Measurements from ENCODE around the gene CAMTA1.
A peak's percentile ranks its signal among the peaks of the same experiment; 100 is the strongest.

The CAMTA1 gene

DNA sequence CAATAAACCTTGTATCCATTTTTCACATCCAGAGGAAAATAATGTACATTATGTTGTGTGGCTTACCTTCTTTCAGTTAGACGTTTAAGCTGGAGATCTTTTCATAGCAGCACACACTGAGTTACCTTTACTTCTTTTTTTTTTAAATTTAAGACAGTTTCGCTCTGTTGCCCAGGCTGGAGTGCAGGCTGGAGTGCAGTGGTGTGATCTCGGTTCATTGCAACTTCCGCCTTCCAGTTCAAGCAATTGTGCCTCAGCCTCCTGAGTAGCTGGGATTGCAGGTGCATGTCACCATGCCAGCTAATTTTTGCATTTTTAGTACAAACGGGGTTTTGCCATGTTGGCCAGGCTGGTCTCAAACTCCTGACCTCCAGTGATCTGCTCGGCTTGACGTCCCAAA lies 7.4 kb upstream of the CAMTA1 start:
- DNase-seq (ENCODE audit: low read depth), result no peak
- H3K4me3 ChIP-seq (ENCODE audit: low read depth, low read length), result no peak overlapping the region
- no peak for TF ChIP-seq CTCF (conservative IDR thresholded peaks at IDR 0.05; ENCODE audit: low read depth, low read length)

DNA sequence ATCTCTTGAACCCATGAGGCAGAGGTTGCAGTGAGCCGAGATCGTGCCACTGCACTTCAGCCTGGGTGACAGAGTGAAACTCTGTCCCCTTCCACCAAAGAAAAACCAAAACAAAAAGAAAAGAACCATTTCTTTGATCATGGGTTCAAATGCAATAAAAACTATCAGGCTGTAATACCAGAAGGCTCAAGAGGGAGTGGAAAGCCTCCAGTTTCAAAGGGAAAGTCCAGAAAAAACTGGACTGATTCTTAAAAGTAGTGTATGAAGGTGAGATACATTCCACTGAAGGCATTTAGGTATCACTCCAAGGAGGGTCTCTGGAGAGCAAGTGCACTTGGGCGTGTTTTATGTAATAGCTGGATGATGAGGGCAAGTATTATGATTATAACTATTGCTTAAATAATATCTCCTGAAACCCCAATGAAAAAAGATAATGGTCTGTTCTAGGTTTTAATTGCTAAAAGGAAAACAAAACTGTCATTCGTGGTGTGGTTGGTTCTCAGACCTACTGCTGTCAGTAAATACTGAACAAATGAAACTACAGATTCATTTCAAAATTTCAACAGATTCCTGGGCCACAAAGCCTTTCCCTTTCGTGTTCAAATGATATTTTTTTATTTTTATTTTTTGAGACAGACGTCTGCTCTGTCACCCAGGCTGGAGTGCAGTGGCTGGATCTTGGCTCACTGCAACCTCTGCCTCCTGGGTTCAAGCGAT lies 6.0 kb upstream of the CAMTA1 start:
- no peak overlapping the region for H3K4me3 ChIP-seq (ENCODE audit: low read depth, low read length)
- DNase-seq (ENCODE audit: low read depth), result no peak
- TF ChIP-seq CTCF (conservative IDR thresholded peaks at IDR 0.05; ENCODE audit: low read depth, low read length), result no peak

- H3K4me3 ChIP-seq (ENCODE audit: low read depth, low read length), result no peak overlapping the region
- no peak for DNase-seq (ENCODE audit: low read depth)
- TF ChIP-seq CTCF (conservative IDR thresholded peaks at IDR 0.05; ENCODE audit: low read depth, low read length), result no peak
Measured at GRCh38 chr1:6782151-6782550, 3.1 kb upstream of the CAMTA1 start.

DNA sequence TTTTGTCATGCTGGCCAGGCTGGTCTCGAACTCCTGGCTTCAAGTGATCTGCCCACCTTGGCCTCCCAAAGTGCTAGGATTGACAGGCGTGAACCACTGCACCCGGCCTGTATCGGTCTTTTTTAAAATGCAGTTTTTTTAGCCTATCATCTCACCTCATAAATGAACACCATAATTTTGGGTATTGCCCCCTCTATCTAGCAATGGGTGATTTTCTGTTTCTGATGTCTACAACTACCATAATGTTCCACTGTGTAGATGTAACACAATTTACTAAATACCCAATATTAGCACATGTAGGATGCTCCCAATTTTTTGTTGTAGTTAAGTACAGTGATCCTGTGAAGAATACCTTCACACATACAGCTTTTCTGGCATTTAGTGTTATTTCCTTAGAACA lies 2.0 kb upstream of the CAMTA1 start:
- H3K4me3 ChIP-seq (ENCODE audit: low read depth, low read length), result no peak overlapping the region
- DNase-seq (ENCODE audit: low read depth), result no peak
- no peak for TF ChIP-seq CTCF (conservative IDR thresholded peaks at IDR 0.05; ENCODE audit: low read depth, low read length)

DNA sequence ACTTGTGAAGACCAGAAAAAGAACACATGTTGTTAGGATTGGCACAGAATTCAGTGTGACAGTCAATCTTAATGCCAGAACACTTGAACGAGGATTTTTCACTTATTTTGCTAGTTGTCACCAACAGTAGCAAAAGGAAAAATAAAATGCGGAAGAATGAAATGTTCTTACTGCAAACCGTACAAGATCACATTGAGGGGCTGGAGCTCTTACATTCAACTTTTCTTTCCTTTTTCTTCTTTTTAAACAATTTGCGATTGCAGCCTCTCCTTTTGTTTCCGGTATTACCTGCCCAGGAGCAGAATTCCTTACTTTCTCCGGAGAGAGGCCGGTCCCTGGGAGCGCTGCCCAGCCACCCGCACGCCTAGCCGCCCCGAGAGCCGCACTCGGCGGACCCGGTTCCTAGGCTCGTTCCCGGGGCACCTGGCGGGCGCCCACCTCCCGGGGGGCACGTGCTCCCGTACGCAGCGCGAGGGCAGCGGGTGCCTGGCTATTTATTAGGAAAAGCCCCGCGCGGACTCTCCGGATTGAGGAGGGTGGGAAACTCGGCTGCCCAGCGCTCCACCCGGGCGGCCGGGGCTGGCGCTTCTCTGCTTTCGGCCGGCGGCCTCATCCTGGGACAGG lies 1.2 kb upstream of the CAMTA1 start:
- peak; percentile 37 for DNase-seq (ENCODE audit: low read depth)

GRCh38 chr1:6784560-6785317 lies 515 bp upstream of the CAMTA1 start:
- TF ChIP-seq CTCF (conservative IDR thresholded peaks at IDR 0.05; ENCODE audit: low read depth, low read length), result no peak
- peak overlapping the region; percentile 82 for H3K4me3 ChIP-seq (ENCODE audit: low read depth, low read length)
- peak; percentile 100 for DNase-seq (ENCODE audit: low read depth)

More for the DNA sequence above, 1.2 kb upstream of the CAMTA1 start:
- no peak for TF ChIP-seq CTCF (conservative IDR thresholded peaks at IDR 0.05; ENCODE audit: low read depth, low read length)
- H3K4me3 ChIP-seq (ENCODE audit: low read depth, low read length), result peak overlapping the region; percentile 82

All from choroid plexus epithelial cell (primary cell).